Caco-2 (cell line): ENCODE measurements around the gene RGS7BP. TPM values are rescaled to one million over a fixed set of nuclear protein-coding genes. Genes with fewer than 3 reads are reported as not detected.

Experiments
- BruUV-seq: library from RNA; stranded (reverse); fragments of 400-500 nt; replicated peaks from 2 replicates; lab custom pipeline; 2021; lab: Mats Ljungman, UMichigan
- CTCF ChIA-PET: fragments of 300-600 bp; sonication (Branson Sonifier 250); formaldehyde crosslinking; loops from one replicate; lab custom pipeline; 2022; ENCODE audit warnings: antibody characterized with exemption; lab: Charles Lee
- POLR2A ChIA-PET: fragments of 300-600 bp; sonication (Branson Sonifier 250); formaldehyde crosslinking; loops from one replicate; lab custom pipeline; 2022; ENCODE audit warnings: antibody characterized with exemption; lab: Charles Lee
- DNase-seq, 2 experiments: peaks; one replicate each; pipeline versions ENCODE4 v3.0.0 to v3.0.0-alpha.2; 2020 to 2022
- H3K27me3 ChIP-seq: replicated peaks from 2 replicates; pipeline ENCODE4 v1.6.0; 2011; ENCODE audit warnings: low read length; ENCODE audit not compliant: control insufficient read depth, insufficient read depth
- H3K36me3 ChIP-seq: 2 replicates; pipeline ENCODE4 v1.5.1; 2011; ENCODE audit warnings: low read length; ENCODE audit not compliant: control insufficient read depth, insufficient read depth
- H3K4me1 ChIP-seq: fragments of 250-450 bp; sonication (Bioruptor Pico); 2 replicates; pipeline ENCODE4 v1.5.1; 2020; ENCODE audit warnings: mild to moderate bottlenecking
- H3K4me3 ChIP-seq: 2 replicates; pipeline ENCODE4 v1.5.1; 2011; ENCODE audit warnings: low read depth, mild to moderate bottlenecking, control low read depth, low read length
- H3K9me3 ChIP-seq: fragments of 250-450 bp; sonication (Bioruptor Pico); 2 replicates; pipeline ENCODE4 v1.5.1; 2020; ENCODE audit warnings: mild to moderate bottlenecking, moderate library complexity
- H3K27ac Mint-ChIP-seq: one replicate; pipeline ENCODE4 v1.8.0; 2022; ENCODE audit warnings: mixed read lengths; ENCODE audit not compliant: unreplicated experiment
- H3K27me3 Mint-ChIP-seq: one replicate; pipeline ENCODE4 v1.8.0; 2022; ENCODE audit warnings: mixed read lengths; ENCODE audit not compliant: insufficient read depth, unreplicated experiment
- H3K36me3 Mint-ChIP-seq: one replicate; pipeline ENCODE4 v1.8.0; 2022; ENCODE audit warnings: mild to moderate bottlenecking, mixed read lengths; ENCODE audit not compliant: insufficient read depth, unreplicated experiment
- H3K4me1 Mint-ChIP-seq: one replicate; pipeline ENCODE4 v1.8.0; 2022; ENCODE audit warnings: low read depth, mixed read lengths; ENCODE audit not compliant: unreplicated experiment
- H3K4me3 Mint-ChIP-seq: one replicate; pipeline ENCODE4 v1.8.0; 2022; ENCODE audit warnings: mild to moderate bottlenecking, moderate library complexity, mixed read lengths; ENCODE audit not compliant: unreplicated experiment
- H3K9me3 Mint-ChIP-seq: one replicate; pipeline ENCODE4 v1.8.0; 2022; ENCODE audit warnings: mixed read lengths; ENCODE audit not compliant: unreplicated experiment
- intact Hi-C: fragments of 100-400 bp; cut with micrococcal nuclease; formaldehyde crosslinking; loops from one replicate; pipeline ENCODE4 v1.10.0; 2022; ENCODE audit not compliant: unreplicated experiment
- total RNA-seq: library from RNA; stranded (reverse); gene quantifications from 2 replicates; pipeline ENCODE4 v1.2.3, GENCODE V29; 2022
- TF ChIP-seq, protein P1 (sequence below), 2 experiments: fragments of 200-600 bp in 1 of 2; IDR thresholded peaks; 1 replicate in 1 of 2; 2 replicates in 1 of 2; pipeline versions ENCODE4 v1.5.1 to v1.8.0; 2011 to 2022; ENCODE audit warnings: antibody characterized with exemption in 1 of 2, control low read depth in 1 of 2, inconsistent platforms in 1 of 2, low read depth in 1 of 2, low read length in 1 of 2, mild to moderate bottlenecking in 1 of 2, moderate library complexity in 1 of 2; ENCODE audit not compliant: insufficient read depth in 1 of 2, severe bottlenecking in 1 of 2, unreplicated experiment in 1 of 2

The RGS7BP gene
- total RNA-seq, 1 experiment from 2014 or later = not detected

DNA sequence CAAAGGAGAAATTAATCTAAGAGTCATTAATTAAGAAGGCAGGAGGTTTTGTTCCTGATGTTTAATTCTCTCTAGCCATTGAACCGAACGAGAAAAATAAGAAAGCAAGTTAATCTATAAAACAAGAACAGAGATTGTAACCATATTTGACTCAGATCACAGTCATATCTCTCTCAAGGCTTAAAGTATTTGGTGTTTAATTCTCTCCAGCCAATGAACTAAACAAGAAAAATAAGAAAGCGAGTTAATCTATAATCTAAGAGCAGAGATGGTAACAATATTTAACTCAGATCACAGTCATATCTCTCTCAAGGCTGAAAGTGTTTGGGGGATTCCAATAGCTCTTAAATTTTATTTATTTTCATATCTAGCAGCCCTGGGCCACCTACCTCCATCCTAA, 110.1 kb downstream of the RGS7BP start:
- Histone ChIP-seq H3K9me3 (no peaks in the 10 kb centered on the region), H3K27me3 (no peaks in the 10 kb centered on the region), H3K4me3 (no peak overlapping the region), H3K4me1 (no peaks in the 10 kb centered on the region), H3K36me3 (no peaks in the 10 kb centered on the region)
- POLR2A ChIA-PET = no interaction called here
- Mint-ChIP-seq H3K36me3 (no peaks in the 10 kb centered on the region), H3K4me1 (no peaks in the 10 kb centered on the region), H3K27me3 (no peaks in the 10 kb centered on the region), H3K27ac (no peak overlapping the region), H3K4me3 (no peak overlapping the region), H3K9me3 (no peaks in the 10 kb centered on the region)
- CTCF ChIA-PET = no interaction called here
- no peak for DNase-seq
- BruUV-seq = no TSS peak
- intact Hi-C loops = no loop called here
- TF ChIP-seq, protein P1, sequence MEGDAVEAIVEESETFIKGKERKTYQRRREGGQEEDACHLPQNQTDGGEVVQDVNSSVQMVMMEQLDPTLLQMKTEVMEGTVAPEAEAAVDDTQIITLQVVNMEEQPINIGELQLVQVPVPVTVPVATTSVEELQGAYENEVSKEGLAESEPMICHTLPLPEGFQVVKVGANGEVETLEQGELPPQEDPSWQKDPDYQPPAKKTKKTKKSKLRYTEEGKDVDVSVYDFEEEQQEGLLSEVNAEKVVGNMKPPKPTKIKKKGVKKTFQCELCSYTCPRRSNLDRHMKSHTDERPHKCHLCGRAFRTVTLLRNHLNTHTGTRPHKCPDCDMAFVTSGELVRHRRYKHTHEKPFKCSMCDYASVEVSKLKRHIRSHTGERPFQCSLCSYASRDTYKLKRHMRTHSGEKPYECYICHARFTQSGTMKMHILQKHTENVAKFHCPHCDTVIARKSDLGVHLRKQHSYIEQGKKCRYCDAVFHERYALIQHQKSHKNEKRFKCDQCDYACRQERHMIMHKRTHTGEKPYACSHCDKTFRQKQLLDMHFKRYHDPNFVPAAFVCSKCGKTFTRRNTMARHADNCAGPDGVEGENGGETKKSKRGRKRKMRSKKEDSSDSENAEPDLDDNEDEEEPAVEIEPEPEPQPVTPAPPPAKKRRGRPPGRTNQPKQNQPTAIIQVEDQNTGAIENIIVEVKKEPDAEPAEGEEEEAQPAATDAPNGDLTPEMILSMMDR (IDR thresholded peaks at IDR 0.05; ENCODE audit: insufficient read depth in 1 of 2, low read depth in 1 of 2, low read length in 1 of 2, severe bottlenecking in 1 of 2, unreplicated experiment in 1 of 2) = no peak

DNA sequence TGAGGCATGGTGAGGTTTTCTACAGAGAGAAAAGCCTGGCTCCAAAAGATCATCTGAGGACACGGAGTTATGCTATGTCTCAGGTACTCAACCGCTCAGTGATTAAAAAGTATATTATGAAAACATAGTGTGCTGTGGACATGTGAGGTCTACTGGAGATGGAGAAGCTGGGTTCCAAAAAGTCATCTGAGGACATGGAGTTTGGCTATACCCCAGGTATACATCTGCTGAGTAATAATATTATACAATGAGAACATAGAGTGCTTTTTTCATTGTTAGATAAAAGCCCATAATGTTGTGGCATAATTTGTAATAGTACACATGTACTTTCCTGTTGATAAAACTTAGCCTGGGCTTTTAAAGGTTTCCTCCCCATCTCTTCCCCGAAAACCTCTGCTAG, 113.8 kb downstream of the RGS7BP start:
- Histone ChIP-seq H3K4me1 (no peaks in the 10 kb centered on the region), H3K4me3 (no peak overlapping the region), H3K36me3 (no peaks in the 10 kb centered on the region), H3K9me3 (no peaks in the 10 kb centered on the region), H3K27me3 (no peaks in the 10 kb centered on the region; the same call in 1 of the 2 replicates)
- intact Hi-C loops = no loop called here
- H3K4me1 Mint-ChIP-seq = no peaks in the 10 kb centered on the region
- TF ChIP-seq, protein P1 (IDR thresholded peaks at IDR 0.05; ENCODE audit: insufficient read depth in 1 of 2, low read depth in 1 of 2, low read length in 1 of 2, severe bottlenecking in 1 of 2, unreplicated experiment in 1 of 2) = no peak
- no peaks in the 10 kb centered on the region for H3K36me3 Mint-ChIP-seq
- POLR2A ChIA-PET = no interaction called here
- no TSS peak for BruUV-seq
- CTCF ChIA-PET = interaction anchor here (0.7 kb wide), 1 partner anchor 553 kb away, joined by 3 read pairs; no protein-coding TSS in a partner anchor
- peaks cover 15% of the 10 kb centered on the region for H3K27me3 Mint-ChIP-seq
- H3K9me3 Mint-ChIP-seq = no peaks in the 10 kb centered on the region
- H3K4me3 Mint-ChIP-seq = no peak overlapping the region
- no peak for DNase-seq
- H3K27ac Mint-ChIP-seq = no peak overlapping the region

DNA sequence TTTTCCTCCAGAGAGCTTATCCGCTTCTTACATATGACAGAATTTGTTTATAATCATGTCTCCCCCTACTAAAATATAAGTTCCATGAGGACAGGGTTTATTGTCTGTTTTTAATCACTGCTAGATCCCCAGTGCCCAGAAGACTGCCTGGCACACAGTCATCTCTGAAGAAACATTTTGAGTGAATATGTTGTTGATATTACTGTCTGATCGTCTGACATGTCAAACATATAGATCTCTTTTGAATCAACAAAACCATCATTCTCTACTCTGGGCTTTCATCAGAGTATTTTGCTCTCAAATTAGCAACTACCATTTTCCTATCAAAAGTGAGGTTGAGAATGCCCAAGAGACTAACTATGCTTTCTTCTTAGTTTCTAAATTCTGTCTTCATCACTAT, 117.2 kb downstream of the RGS7BP start:
- no peaks in the 10 kb centered on the region; the same call in 1 of the 2 replicates for H3K27me3 ChIP-seq
- no TSS peak for BruUV-seq
- H3K4me1 ChIP-seq = no peaks in the 10 kb centered on the region
- H3K4me3 Mint-ChIP-seq = no peak overlapping the region
- ChIA-PET CTCF (interaction anchor here (0.8 kb wide), 1 partner anchor 11 kb away, joined by 3 read pairs; no protein-coding TSS in a partner anchor), POLR2A (no interaction called here)
- H3K4me3 ChIP-seq = no peak overlapping the region
- H3K9me3 Mint-ChIP-seq = no peaks in the 10 kb centered on the region
- no peak for DNase-seq
- H3K27ac Mint-ChIP-seq = no peak overlapping the region
- peaks cover 17% of the 10 kb centered on the region; the same call in 1 of the 2 replicates for H3K9me3 ChIP-seq
- H3K27me3 Mint-ChIP-seq = peaks cover 18% of the 10 kb centered on the region
- TF ChIP-seq, protein P1 (IDR thresholded peaks at IDR 0.05; ENCODE audit: insufficient read depth in 1 of 2, low read depth in 1 of 2, low read length in 1 of 2, severe bottlenecking in 1 of 2, unreplicated experiment in 1 of 2) = no peak
- H3K4me1 Mint-ChIP-seq = no peaks in the 10 kb centered on the region
- intact Hi-C loops = no loop called here
- no peaks in the 10 kb centered on the region for H3K36me3 Mint-ChIP-seq
- no peaks in the 10 kb centered on the region for H3K36me3 ChIP-seq
